HS-5 (cell line): ENCODE measurements around the gene BRSK1.

Experiments used
- DNase-seq: peaks from one replicate; pipeline ENCODE4 v3.0.0-alpha.2; 2012; ENCODE audit warnings: low read depth

The BRSK1 gene

DNA sequence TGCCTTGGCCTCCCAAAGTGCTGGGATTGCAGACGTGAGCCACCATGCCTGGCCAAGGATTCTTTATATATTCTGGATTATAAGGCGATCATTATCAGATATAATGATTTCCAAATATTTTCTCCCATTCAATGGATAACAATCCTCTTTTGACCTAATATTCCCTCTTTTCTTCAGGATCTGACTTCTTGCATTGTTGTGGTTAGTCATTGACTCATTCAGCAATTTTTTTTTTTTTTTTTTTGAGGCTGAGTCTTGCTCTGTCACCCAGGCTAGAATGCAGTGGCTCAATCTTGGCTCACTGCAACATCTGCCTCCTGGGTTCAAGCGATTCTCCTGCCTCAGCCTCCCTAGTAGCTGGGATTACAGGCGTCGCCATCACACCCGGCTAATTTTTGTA is 46.0 kb downstream of the BRSK1 start:
- DNase-seq, result peak; percentile 23

DNA sequence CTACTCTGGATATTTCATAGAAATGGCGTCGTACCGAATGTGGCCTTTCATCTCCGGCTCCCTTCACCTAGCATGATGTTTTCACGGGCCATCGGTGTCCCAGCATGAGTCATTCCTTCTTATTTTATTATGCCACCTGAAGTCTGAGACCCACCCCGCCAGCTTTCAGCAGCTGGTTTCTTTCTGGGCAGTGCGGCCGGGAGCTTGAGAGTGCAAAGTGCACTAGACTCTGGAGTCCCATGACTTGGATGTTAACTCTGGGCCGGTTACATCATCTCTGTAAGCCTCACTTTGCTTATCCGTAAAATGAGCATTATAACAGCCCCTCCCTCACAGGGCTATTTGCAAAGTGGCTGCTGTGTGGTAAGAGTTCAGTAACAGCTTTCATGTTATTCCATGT is 50.1 kb downstream of the BRSK1 start:
- DNase-seq, result no peak

DNA sequence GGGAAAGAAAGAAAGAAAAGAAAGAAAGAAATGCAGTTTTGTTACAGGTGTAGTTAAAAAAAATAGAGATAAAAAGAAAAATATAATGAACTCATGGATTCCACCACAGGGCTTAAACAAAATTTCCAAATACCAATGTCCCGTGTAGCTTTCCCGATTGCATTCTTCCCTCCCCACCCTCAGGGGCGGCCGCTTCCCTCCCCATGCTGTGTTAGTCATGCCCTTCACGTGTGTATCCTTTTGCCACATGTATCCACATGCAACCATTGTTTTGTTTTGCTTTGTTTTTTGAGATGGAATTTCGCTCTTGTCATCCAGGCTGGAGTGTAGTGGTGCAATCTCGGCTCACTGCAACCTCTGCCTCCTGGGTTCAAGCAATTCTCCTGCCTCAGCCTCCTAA is 52.3 kb downstream of the BRSK1 start:
- DNase-seq, result peak; percentile 25

DNA sequence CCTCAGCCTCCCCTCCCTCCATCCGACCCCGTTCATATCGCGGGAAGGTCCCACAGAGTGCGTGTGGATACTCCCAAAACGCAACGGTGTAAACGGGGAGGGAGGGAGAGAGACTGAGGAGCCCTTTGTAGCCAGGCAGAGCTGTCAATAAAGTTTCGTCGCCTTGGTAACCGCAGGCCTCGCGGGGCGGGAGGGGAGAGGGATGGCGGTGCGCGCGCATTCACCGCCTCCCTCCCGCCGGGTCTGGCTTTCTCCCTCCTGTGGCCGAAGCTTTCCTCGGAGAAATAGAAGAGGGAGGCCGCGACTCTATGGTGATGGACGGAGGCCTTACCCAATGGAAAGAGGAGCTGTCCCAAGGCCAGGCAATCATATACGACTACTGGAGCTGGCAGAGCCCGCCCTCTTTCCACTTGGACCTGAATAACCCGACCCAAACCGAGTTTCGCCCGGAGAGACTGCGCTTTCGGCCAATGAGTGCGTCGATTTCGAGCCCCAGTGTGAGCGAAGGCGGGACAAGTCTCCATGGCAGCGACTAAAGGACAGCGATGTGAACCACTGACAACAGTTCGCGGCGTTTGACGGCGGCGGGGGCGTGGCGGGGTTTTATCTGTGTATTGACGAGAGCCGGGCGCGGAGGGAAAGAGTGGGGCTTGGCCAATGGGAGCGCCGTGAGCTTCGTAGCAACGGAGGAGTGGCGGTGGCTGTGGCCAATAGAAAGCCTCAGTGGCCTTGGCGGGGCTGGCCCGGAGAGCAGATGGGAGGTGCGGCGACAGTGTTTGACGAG is 55.5 kb downstream of the BRSK1 start, which contains the start of gene KMT5C:
TSS of gene KMT5C (plus strand) at position 772 of the 784 bp plus-strand sequence. CDS start 2,061 bp downstream, outside the sequence.
- peak; percentile 100 for DNase-seq

DNA sequence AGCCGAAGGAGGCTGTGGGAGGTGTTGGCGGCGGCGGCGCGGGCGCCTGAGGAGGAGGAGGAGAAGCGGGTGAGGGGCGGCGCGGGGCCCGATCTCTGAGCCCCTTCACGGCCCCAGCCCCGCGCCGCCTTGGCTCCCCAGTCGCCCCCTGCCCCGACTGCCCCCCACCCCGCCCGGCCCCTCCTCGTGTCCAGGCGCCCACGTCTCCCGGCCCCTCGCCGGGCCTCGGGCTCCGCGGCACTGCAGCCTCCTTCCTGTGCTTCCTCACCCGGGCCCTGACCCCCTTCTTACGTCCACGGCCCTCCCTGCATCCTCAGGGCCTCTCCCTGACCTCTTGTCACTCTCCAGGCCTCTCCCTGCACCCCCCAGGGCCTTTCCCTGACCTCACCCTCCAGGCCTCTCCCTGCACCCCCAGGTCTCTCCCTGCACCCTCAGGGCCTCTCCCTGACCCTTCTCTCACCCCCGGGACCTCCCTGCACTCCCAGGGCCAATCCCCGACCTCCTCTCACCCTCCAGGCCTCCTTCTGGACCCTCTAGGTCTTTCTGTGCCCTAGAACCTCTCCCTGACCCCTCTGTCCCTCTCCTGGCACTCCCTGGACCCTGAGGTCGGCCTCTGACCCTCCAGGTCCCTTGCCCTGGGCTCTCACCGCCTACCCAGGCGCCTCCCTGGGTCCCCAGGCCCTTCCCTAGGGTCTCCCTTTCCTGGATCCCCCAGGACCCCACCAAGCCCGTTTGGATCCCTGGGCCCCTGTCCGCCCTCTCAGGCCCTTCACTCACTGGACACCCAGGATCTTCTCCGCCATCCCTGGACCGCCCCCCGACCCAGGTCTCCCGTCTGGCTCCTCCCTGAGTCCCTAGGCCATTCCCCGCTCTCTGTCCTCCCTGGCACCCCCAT is 56.3 kb downstream of the BRSK1 start:
- DNase-seq, result no peak

DNA sequence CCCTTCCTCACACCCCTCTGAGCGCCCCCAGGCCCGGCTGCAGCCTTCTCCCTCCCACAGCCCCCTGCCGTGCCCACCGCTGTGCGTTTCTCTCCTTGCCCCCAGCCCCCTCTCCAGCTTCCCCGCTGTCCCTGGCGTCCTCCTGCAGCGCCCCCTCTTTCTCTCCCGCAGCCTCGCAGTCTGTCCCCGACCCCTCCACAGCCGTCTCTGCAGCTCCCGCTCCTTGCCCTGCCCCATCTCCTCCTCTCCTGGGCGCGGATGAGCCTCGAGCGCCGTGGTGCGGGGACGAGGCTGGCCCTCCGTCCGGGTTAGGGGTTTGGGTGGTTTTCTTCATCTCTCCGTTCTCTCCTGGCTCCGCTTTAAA is 57.0 kb downstream of the BRSK1 start:
- DNase-seq, result no peak

DNA sequence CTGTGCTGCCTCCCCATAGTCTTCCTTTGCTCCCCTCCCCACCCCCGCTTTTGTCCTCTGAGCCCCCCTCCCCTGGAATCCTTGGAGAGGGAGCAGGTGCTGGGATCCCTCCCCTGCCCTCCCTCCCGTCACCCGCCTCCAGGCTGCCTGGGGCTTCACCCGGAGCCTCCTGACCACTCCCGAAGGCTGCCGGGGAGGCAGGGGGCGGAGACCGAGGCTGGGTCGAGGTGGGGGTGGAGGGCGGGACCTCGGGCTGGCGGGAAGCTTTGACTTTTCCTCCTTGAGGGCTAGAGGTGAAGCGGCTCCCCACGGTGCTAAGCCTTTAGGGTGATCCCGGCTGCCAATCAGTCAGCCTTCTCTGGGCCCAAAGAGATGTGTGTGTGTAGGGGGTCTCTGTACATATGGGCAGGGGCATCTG is 57.4 kb downstream of the BRSK1 start:
- no peak for DNase-seq

DNA sequence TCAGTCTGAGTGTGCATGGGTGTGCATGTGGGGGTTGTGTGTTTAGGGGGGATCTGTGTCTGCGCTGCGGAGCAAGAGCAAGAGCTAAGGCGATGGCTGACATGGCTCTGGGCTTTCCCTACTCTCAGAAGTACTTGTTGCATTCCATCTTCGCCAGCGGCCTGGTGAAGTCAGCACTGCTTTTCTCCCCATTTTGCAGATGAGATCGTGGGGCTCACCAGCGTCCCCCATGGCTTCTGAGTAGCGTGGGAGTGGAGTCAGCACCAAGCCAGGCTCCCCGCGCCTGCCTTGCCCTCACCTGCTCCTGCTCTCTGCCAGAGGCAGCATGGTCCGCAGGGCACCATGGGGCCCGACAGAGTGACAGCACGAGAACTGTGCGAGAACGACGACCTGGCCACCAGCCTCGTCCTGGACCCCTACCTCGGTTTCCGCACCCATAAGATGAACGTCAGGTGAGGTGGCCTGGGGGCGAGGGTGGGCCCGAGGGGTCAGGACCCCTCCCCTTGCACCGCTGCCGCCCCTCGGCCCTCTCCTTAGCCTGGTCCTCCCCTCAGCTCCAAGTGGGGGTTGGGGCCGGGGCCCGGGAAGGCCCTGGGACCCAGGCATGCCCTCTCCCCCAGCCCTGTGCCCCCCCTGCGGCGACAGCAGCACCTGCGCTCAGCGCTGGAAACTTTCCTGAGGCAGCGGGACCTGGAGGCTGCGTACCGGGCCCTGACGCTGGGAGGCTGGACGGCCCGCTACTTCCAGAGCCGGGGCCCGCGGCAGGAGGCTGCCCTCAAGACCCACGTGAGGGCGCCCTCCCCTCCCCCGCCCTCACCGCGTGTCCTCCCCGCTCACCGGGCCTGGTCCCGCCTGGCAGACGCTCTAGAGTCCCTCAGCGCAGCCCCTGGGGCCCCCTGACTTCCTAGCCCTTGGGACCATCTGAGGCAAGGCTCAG is 58.1 kb downstream of the BRSK1 start:
- no peak for DNase-seq

DNA sequence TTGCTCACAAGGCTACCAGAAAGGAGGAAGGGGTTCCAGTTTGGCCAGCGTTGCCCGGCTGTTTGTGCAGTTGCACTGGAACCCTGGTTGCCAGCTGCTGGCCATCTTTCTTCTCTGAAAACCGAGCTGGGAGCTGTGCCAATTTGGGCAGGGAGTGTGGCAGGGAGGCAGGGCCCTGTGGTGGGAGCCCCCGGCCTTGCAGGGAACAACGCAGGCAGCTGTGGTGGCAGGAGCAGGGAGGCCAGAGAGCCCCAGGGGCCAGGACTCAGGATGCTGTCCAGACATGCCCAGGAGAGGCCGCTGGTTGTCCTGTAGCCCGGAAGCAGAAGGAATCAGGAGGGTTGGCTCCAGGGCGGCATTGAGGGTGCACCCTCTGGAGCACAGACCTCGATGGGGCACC is 60.6 kb downstream of the BRSK1 start:
- DNase-seq, result no peak

DNA sequence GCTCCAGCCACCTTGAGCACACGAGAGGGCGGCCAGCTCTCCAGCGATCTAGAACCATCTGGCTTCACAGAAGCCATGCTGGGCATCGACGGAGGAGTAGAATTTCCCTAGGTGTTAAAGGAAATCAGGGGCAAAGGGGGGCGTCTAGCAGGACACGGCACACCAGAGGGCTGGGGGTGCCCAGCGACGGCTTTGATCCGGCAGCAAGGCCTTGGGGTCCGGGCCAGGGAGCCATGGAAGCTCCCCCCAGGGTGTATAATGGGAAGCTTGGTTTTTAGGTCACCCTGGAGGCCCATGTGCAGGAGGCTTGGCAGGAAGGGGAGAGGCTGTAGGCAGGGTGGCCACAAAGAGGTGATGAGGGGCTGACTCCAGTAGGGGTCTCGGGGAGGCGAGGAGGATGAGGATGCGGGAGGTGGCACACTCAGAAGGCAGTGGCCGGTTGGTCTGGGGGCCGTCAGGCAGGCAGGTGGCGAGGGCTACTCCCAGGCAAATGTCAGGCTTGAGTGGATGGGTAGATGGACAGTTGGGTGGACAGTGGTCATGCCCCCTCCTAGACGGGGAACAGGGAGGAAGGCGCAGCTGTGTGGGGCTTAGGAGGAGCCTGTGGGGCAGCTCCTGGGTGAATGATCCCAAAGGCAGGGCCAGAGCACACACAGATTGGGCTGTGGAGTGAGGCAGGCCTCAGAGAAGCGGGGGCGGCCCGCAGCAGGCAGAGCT is 61.5 kb downstream of the BRSK1 start:
- no peak for DNase-seq

DNA sequence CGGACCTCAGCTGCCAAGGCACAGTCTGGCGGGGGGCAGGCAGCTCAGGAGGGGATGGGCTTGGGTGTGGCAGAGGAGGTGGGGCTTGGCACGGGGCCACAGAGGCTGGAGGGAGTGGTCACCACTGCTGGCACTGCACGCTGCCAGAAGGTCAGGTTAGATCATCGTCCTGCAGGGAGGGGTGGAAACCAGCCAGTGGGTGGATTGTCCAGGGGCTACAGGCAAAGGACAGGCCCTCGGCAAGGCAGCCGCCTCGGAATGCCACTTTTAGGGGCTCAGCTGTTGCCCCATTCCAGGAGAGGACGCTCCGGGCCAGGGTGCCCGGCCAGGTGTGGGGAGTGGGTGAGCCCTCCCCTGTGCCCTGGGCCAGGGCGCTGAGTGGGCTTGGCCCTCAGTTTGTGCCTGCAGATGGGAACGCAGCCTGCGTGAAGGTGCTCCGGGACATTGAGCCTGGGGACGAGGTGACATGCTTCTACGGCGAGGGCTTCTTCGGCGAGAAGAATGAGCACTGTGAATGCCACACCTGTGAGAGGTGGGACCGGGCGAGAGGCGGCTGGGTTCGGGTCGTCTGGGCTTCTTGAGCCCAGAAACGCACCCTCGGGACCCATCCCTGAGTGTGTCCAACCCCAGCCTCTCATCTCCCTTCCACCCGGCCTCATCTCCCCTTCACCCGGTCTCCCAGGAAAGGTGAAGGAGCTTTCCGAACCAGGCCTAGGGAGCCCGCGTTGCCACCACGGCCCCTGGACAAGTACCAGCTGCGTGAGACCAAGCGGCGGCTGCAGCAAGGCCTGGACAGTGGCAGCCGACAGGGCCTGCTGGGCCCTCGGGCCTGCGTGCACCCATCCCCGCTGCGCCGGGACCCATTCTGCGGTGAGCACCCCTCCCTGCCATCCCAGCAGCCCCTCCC is 62.3 kb downstream of the BRSK1 start:
- DNase-seq, result no peak

DNA sequence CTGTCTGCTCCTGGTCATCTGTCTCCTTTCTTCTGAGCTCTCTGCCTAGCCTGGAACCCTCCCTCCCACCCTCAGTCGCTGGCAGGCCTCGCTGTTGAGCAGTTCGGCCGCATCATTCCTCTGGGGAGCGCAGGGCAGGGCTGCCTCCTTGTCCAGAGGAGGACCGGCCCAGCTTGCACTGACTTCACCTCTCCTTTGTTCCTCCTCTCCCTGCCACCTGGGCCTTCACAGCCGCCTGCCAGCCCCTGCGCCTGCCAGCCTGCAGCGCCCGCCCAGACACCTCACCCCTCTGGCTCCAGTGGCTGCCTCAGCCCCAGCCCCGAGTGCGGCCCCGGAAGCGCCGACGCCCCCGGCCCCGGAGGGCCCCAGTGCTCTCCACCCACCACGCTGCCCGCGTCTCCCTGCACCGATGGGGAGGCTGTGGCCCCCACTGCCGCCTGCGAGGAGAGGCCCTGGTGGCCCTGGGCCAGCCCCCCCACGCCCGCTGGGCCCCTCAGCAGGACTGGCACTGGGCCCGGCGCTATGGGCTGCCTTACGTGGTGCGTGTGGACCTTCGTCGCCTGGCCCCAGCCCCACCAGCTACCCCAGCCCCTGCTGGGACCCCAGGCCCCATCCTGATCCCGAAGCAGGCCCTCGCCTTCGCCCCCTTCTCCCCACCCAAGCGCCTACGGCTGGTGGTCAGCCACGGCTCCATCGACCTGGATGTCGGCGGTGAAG is 63.1 kb downstream of the BRSK1 start:
- no peak for DNase-seq

DNA sequence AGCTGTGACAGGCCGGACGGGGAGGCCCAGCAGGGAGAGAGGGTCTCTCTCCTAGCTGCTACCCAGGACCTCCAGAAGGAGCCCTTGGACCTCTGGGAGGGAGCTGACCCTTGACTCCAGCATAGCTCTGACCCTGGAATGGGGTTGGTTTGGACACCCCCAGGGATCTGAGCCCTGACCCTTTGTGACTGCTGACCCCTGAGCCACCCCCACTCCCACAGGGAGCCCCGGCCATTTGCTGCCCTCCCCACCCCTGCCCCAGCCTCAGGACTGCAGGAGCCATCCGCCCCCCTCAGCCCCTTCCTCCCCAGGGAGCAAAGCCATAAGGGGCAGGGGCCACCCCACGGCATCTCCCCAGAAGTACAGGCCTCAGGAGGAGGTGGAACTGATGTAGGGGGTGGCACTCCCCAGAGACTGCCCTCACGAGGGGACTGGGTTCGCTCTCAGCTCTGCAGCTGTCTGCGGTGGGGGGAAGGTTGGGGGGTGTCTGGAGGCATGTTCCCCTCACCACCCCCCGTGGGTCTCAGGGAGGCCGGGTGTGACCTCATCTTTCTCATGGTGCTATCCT is 63.7 kb downstream of the BRSK1 start:
- DNase-seq, result no peak

DNA sequence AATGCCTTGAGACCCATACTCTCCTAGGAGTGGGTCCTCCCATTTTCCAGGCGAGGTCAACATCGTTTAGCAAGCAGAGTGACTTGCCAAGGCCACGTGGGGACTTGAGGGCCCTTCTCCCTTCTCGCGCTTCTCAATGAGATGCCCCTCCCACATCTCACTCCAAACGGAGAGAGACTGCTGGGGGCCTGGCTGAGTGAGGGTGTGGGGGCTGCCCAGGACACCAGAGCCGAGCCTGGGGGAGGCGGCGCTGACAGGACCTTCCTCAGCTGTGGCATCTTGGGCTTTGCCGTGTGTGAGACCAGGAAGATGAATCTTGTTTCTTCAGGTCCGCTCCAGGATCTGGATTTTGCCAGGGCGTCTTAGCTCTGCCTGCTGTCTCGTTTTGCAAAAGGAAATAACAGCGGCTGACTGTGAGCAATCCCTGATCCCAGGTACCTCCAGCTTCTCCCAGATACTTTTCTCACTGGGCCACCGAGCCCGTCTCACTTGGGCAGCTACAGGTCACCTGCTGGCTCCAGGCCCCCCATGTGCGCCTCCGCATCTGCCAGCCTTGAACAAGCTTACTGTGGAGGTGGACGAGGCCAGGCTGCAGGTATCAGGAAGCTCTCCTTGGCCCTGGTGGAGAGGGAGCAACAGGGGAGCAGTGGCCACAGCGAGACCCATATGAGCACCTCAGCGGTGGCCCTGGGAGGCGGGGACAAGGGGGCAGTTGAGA is 64.7 kb downstream of the BRSK1 start:
- DNase-seq, result no peak

DNA sequence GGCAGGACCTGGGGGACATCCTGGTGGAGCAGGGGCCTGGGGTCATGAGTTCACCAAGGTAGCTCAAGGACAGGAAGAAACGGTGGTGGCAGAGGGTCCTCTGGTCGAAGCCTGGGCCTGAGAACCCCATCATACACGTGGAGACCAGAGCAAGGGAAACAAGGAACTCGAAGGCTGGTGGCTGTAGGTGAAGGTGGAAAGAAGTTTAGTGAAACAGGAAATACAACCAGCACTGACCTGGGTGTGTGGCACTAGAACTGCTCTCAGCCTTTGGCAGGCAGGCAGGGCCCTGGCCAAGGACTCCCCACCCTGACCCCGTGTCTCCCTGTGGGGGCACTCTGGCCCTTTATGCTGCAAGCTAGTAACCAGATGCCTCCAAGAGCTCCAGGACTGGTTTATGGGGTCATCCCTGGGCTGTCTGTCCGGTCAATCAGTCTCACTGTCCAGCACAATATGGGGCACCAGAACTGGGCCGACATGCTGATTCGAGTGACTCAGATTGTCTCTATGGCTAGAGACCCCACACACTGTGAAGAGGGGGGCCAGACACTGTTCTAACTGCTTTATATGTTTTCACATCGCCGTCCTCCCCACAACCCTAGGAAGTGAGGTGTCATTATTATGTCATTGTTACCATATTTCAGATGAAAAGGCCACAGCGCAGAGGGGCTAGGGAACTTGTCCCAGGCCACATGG is 67.0 kb downstream of the BRSK1 start:
- no peak for DNase-seq

DNA sequence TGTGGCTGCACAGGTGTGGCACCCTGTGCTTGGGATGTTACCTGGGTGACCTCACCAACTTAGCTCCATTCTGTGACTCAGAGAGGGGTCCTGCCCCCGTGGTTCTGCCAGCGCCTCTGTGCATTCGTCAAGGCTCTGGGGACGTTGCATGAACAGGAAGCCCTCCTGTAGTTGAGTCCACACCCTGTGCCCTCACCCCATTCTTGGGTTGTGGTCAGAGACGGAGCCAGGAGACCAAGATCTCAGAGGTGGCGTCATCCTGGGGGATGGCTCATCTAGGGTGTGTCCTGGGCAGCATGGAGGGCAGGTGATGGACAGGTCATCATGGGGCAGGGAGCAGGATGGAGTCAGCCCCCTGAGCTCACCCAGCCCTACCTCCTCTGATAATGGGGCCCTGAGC is 68.2 kb downstream of the BRSK1 start:
- no peak for DNase-seq

DNA sequence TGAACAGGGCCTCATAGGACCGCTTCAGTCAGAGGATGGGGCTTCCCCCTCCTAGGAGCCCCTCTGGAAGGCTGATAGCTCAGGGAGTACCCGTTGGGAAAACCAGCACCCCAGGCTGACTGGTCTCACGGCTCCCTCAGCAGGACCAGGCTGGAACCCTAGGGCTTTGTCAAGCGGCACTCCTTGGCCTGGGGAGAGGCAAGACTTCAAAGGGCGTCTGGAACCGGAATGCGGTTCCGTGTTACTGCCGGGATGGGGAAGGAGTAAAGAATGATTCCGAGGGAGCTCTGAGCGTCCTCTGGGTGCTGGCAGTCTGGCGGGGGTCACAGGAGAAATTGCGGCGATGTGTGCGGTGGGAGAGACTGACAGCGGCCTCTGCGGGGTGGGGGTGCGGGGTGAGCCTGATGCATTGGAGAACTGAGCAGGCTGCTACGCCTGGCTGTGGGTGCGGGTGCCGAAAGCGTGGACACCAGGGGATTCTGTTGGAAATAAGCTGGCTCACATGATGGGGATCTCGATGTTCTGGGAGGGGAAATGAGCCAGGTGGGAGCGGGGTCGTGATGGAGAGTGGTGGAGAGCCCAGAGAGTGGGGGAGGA is 68.8 kb downstream of the BRSK1 start:
- no peak for DNase-seq

DNA sequence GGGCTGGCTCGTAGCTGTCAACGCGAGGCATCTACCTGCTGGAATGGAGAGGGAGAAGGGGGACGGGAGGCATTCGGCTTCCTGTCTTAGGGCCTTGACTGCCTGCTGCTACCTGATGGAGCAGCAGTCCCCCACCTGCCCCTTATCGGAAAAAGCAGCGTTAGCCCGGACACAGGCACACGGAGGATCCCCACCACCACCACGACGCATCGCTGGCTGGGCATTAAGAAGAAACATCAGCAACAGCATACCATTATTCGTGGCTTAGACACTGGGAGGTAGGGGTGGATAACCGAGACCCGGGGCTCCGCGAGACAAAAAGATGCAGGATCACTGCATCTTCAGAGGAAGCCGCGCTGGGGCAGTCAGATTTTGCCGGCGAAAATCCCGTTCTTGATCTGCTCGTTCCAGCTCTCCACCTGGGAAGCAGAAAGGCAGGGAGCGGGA is 69.6 kb downstream of the BRSK1 start:
- no peak for DNase-seq
